Measurements from ENCODE around the gene RHEBL1.

The RHEBL1 gene

DNA sequence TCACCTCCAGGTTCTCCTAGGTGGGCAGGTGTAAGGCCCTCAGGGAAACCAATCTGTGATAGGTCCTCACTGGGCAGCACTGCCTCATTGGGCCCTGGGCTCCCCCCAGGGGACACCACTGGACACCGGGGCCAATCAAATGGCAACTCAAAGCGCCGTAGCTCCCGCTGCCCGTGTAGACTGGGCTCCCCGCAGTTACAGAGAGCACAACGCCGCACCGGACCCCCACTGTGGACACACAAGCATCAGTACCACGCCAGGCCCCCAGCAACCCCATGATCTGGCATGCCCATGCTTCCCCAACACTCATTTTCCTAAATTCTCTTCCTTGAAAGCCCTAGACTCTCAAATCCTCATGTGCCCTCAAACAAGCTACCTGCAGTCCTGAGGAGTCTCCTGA lies 15.3 kb downstream of the RHEBL1 start:
- no peak overlapping the region for H3K9ac ChIP-seq (ENCODE audit: low read depth, low read length)
- H3K36me3 ChIP-seq (ENCODE audit: insufficient read depth, low read length): peaks cover 11% of the 10 kb centered on the region
- H3K9me3 ChIP-seq (ENCODE audit: control insufficient read depth, insufficient read depth, low read length): no peaks in the 10 kb centered on the region
- H3K4me1 ChIP-seq (ENCODE audit: insufficient read depth, low read length): peaks cover 30% of the 10 kb centered on the region

DNA sequence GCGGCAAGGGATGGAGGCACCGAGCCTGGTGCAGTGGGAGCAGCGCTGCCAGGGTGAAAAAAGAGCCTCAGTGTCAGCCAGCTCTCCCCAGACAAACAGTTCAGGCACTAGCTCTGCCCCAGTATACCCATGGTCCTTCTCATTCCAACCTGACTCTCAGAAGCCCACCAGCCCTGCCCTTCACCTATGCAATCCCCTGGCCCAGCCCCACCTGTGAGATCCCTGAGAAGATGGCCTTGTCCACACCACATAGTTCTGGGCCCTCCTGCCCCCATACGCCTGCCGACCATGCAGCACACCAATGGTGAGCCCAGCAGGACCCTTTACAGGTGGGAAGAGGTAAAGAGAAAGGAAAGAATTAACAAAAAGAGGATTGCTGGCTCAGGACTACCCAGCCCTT lies 15.7 kb downstream of the RHEBL1 start:
- H3K36me3 ChIP-seq (ENCODE audit: insufficient read depth, low read length): peaks cover 14% of the 10 kb centered on the region
- peaks cover 30% of the 10 kb centered on the region for H3K4me1 ChIP-seq (ENCODE audit: insufficient read depth, low read length)
- no peak overlapping the region for H3K9ac ChIP-seq (ENCODE audit: low read depth, low read length)
- no peaks in the 10 kb centered on the region for H3K9me3 ChIP-seq (ENCODE audit: control insufficient read depth, insufficient read depth, low read length)

DNA sequence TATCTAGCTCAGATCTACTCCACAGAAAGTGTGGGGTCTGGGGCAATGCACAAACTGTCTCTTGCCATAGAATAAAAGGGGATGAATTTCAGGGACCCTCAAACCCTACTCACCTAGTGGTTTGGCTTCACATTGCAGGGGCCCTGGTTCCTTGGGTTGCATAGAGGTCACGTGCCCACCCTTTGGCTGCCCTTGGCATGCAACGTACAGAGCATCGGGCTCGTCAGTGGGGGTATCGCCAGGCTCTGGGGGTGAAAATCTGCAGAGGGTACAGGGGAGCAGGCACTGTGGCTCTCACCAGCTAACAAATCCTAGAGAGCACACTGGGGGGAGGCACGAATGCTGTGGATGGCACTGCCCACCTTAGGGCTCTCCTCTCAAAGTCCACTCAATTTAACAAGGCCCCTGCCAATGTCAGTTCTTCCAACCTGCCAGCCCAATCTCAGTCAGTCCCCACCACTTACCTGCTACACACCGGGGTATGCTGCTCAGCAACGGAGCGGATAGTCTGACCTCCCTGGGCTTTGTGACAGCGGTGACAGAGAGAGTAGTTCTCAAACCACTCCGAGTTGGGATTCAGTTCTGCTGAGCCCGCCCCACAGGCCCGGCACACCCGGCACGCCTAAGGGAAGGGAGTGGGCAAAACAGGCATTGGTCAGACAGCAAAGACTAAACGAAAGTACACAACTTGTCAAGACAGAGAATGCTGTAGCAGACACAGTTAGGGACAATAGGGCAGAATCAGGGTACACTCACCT lies 17.1 kb downstream of the RHEBL1 start:
- Histone ChIP-seq H3K36me3 (ENCODE audit: insufficient read depth, low read length) (peaks cover 29% of the 10 kb centered on the region), H3K4me1 (ENCODE audit: insufficient read depth, low read length) (peaks cover 19% of the 10 kb centered on the region), H3K9me3 (ENCODE audit: control insufficient read depth, insufficient read depth, low read length) (no peaks in the 10 kb centered on the region), H3K9ac (ENCODE audit: low read depth, low read length) (no peak overlapping the region)

DNA sequence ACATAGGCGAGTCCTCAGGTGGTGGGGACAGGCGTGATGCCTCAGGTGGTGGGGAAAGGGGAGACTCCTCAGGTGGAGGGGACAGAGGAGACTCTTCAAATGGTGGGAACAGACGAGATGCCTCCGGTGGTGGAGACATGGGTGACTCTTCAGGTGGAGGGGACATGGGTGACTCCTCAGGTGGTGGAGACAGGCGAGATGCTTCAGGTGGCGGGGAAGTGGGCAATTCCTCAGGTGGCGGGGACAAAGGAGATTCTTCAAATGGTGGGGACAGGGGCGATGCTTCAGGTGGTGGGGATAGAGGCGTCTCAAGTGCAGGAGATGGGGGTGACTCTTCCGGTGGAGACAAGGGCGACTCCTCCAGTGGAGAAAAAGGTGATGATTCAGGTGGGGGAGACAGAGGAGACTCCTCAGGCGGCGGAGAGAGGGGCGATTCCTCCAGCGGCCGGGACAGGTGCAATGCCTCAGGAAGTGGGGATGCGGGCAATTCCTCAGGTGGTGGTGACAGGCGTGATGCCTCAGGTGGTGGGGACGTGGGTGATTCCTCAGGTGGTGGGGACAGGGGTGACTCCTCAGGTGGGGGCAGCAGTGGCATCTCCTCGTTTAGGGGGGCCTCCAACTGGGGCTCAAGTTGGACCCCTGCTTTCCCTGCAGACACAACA lies 17.9 kb downstream of the RHEBL1 start:
- Histone ChIP-seq H3K9ac (ENCODE audit: low read depth, low read length) (no peak overlapping the region), H3K4me1 (ENCODE audit: insufficient read depth, low read length) (peaks cover 12% of the 10 kb centered on the region), H3K9me3 (ENCODE audit: control insufficient read depth, insufficient read depth, low read length) (no peaks in the 10 kb centered on the region), H3K36me3 (ENCODE audit: insufficient read depth, low read length) (peaks cover 30% of the 10 kb centered on the region)

DNA sequence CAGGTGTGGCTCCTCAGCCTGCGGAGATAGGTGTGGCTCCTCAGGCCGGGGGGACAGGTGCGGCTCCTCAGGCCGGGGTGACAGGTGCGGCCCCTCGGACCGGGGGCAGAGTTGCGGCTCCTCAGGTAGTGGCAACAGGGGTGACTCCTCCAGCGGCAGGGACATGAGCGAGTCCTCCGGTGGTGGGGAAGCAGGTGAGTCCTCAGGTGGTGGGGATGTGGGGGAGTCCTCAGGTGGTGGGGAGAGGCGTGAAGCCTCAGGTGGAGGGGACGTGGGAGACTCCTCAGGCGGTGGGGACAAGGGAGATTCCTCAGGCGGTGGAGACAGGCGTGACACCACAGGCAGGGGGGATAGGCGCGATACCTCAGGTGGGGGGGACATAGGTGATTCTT lies 18.4 kb downstream of the RHEBL1 start:
- Histone ChIP-seq H3K9ac (ENCODE audit: low read depth, low read length) (no peak overlapping the region), H3K4me1 (ENCODE audit: insufficient read depth, low read length) (peaks cover 7% of the 10 kb centered on the region), H3K9me3 (ENCODE audit: control insufficient read depth, insufficient read depth, low read length) (no peaks in the 10 kb centered on the region), H3K36me3 (ENCODE audit: insufficient read depth, low read length) (peaks cover 30% of the 10 kb centered on the region)

DNA sequence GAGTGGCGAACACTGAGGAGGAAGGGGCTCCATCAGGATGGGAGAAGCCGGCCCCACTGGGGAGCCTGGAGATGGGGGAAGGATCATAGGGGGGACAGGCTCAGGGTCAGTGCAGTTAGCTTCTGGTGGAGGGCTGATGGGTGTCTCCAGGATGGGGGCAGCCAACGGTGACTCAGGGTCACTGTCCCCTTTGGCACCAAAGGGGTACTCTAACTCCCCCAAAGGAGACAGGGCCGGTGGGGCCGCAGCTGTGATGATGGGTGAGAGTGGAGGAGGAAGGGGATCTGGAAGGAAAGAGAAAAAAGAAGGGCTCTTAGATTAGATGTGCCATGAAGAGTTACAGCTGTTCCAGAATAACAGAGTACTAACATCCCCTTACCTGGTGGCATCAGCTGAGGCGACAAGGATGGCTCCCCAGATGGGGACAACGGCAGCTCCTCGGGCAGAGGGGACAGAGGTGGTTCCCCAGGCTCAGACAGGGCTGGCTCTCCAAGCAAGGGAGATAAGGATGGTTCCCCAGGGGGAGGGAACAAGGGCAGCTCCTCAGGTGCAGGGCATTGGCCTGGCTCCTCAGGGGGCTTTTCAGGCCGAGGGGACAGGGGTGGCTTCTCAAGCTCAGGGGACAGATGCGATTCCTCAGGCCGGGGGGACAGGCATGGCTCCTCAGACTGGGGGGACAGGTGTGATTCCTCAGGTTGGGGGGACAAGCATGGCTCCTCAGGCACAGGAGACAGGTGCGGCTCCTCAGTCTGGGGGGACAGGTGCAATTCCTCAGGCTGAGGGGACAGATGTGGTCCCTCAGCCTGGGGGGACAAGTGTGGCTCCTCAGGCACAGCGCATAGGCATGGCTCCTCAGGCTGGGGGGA lies 19.0 kb downstream of the RHEBL1 start:
- H3K4me1 ChIP-seq (ENCODE audit: insufficient read depth, low read length): 0 out of 2 replicates have a peak, but pooled peaks cover 2% of the 10 kb centered on the region
- no peak overlapping the region for H3K9ac ChIP-seq (ENCODE audit: low read depth, low read length)
- H3K36me3 ChIP-seq (ENCODE audit: insufficient read depth, low read length): peaks cover 35% of the 10 kb centered on the region
- H3K9me3 ChIP-seq (ENCODE audit: control insufficient read depth, insufficient read depth, low read length): no peaks in the 10 kb centered on the region

DNA sequence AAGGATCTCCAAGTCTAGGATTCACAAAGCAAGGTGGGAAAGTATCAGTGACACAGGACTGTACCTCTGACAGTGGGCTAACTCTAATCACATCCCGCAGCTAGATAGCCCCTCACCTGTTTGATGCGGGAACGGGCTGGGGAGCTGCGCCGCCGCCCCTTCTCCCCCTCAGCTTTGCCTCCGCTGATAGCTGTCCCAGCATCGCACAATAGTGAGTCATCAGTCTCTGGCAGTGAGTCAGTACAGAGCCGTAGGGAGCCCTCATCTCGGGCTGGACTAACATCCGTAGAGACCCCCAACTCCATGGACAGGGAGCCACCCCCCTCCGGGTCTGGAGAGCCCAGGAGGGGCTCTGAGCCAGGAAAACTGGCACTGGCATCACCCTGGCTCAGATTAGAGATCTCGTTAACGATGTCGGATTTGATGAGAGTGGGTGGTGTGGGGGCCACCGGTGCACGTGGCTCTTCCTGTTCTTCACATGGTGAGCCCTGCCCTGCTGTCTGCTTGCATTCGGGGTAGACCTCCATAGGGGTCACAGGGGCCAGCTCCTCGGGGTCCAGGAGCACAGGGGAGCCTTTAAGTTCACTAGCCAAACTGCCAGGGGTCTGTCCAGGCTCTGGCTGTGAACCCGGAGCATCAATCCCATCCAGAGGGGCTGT lies 20.1 kb downstream of the RHEBL1 start:
- Histone ChIP-seq H3K9ac (ENCODE audit: low read depth, low read length) (no peak overlapping the region), H3K4me1 (ENCODE audit: insufficient read depth, low read length) (no peaks in the 10 kb centered on the region), H3K9me3 (ENCODE audit: control insufficient read depth, insufficient read depth, low read length) (no peaks in the 10 kb centered on the region), H3K36me3 (ENCODE audit: insufficient read depth, low read length) (peaks cover 35% of the 10 kb centered on the region)

DNA sequence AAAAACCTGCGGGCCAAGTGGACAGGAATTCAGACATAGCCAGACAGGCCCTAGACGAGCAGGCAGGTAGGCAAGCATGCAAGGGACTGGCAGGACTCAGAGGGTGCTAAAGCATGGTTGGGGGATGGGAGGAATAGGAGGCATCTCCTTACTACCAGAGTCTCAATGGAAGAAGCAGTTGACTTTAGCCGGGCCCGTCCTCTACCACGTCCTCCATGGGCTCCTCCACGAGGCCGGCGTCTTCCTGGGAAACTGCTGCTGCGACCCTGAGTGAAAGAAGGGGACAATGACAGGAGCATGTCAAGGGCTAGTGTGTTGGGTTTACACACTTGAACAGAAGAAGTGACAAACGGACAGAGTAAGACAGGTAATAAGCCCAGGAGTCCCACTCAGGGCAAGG lies 20.8 kb downstream of the RHEBL1 start:
- Histone ChIP-seq H3K36me3 (ENCODE audit: insufficient read depth, low read length) (peaks cover 35% of the 10 kb centered on the region), H3K4me1 (ENCODE audit: insufficient read depth, low read length) (no peaks in the 10 kb centered on the region), H3K9me3 (ENCODE audit: control insufficient read depth, insufficient read depth, low read length) (no peaks in the 10 kb centered on the region), H3K9ac (ENCODE audit: low read depth, low read length) (no peak overlapping the region)

DNA sequence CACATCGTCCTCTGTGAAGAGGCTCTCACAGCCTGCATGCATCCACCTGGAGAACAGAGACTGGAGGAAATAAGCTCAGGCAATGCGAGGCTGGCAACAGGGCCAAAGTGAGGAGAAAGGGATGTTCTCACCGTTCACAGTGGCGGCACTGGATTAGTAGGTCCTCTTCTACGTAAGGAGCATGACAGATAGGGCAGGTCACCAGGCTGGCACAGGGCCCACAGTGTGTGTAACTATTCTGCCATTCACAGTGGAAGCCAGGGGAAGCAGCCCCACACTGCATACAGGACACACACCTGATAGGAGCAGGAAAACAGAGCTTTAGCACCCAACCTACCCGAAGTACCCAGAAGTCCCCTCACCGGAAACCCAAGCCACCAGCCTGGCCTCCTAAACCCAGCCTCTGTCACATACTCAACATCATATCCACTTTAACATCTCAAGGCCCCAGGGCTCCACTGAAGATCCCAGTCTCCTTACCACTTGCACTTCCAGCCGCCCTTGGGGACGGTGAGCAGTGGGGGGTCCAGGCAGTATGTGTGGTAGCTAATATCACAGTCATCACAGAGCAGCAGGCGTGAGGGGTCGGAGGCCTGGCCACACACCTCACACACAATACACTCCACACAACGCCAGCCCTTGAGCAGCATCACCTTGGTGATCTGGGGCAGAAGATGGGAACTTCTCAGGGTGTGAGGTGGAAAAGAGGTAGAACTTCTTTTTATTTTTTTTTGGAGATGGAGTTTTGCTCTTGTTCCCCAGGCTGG lies 23.5 kb downstream of the RHEBL1 start:
- Histone ChIP-seq H3K9ac (ENCODE audit: low read depth, low read length) (no peak overlapping the region), H3K4me1 (ENCODE audit: insufficient read depth, low read length) (no peaks in the 10 kb centered on the region), H3K9me3 (ENCODE audit: control insufficient read depth, insufficient read depth, low read length) (no peaks in the 10 kb centered on the region), H3K36me3 (ENCODE audit: insufficient read depth, low read length) (peaks cover 46% of the 10 kb centered on the region)

DNA sequence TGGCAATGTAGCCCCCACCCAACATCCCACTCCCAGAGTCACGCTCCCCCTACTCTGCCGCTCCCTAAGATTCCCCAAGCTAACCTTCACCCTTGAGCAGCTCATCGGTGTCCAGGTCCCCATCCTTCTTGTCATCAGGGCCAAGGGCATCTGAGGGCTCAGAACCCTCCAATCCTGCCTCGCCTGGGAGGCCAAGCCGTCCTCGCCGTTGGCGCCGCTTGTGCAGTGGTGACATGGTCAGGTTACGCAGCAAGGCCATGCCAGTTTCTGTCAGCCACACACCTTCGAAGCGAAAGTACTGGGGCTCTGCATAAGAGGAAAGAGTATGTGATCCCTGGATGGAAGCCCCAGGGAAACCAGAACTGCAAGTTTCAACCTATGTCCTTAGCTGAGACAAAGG lies 25.1 kb downstream of the RHEBL1 start:
- Histone ChIP-seq H3K9me3 (ENCODE audit: control insufficient read depth, insufficient read depth, low read length) (no peaks in the 10 kb centered on the region), H3K36me3 (ENCODE audit: insufficient read depth, low read length) (peaks cover 40% of the 10 kb centered on the region), H3K9ac (ENCODE audit: low read depth, low read length) (no peak overlapping the region), H3K4me1 (ENCODE audit: insufficient read depth, low read length) (no peaks in the 10 kb centered on the region)

DNA sequence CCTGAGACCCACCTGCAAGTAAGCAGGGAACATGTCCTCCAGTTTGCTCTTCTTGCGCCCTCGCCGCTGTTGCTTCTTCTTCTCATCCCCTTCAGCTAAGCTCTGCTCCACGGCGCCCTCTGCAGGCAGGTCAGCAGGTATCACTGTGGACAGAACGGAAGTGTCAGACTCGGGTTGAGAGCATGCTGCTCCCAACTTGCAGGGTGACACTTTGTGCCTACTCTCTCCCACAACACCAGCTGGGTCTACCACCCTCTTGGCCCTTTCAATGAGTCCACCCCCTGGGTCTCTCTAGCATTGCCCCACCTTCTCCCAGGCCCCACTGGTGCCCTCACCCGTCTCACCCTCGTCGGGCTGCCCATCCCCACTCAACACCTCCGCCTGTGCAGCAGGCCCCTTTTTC lies 25.9 kb downstream of the RHEBL1 start:
- H3K9ac ChIP-seq (ENCODE audit: low read depth, low read length): no peak overlapping the region
- no peaks in the 10 kb centered on the region for H3K4me1 ChIP-seq (ENCODE audit: insufficient read depth, low read length)
- peaks cover 36% of the 10 kb centered on the region for H3K36me3 ChIP-seq (ENCODE audit: insufficient read depth, low read length)
- H3K9me3 ChIP-seq (ENCODE audit: control insufficient read depth, insufficient read depth, low read length): no peaks in the 10 kb centered on the region

DNA sequence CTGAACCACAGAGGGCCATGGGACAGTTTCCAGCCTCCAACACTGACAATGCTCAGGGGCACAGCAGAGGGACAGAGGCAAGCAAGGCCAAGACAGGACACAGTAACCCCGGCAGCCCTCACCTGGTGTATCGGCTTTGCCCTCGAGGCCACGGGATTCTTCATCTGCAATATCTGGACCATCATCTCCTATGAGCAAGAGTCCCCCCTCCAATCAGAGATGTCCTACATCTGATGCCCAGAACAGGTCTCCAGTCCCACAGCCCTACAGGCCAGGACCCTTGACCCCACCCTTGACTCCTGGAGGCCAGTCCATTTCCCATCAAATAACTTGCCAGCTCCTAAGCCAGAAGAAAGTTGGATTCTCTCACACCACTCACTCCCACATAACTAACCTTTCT lies 26.5 kb downstream of the RHEBL1 start:
- Histone ChIP-seq H3K36me3 (ENCODE audit: insufficient read depth, low read length) (peaks cover 33% of the 10 kb centered on the region), H3K9ac (ENCODE audit: low read depth, low read length) (no peak overlapping the region), H3K4me1 (ENCODE audit: insufficient read depth, low read length) (no peaks in the 10 kb centered on the region), H3K9me3 (ENCODE audit: control insufficient read depth, insufficient read depth, low read length) (no peaks in the 10 kb centered on the region)

DNA sequence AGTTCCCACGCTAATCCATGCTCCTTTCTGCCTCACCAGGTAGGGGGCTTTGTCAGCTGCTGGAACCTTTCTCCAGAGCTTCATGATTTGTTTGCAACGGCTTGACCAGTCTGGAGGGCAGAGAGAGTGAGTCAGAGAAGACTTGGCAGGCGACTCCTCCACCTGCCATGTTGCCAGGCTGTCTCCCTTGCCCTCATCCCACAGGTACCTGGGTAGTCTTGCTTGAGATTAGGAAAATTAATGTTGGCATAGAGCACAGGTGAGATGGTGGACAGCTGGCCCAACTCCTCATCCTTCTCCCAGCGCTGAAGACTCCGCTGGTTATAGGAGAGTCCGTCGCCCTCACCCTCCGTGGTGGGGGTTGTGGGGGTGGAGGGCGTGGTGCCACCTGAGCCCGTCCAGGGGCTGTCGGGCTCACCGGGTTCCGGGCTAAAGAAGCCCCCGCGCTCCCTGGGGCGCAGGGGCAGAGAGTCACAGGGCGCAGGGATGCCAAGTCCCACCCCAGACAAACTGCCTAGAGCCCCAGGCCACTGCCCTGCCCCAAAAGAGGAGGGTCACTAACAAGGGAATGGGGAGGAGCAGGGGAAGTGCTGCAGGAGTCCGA lies 27.8 kb downstream of the RHEBL1 start:
- H3K9me3 ChIP-seq (ENCODE audit: control insufficient read depth, insufficient read depth, low read length): no peaks in the 10 kb centered on the region
- H3K4me1 ChIP-seq (ENCODE audit: insufficient read depth, low read length): no peaks in the 10 kb centered on the region
- no peak overlapping the region for H3K9ac ChIP-seq (ENCODE audit: low read depth, low read length)
- H3K36me3 ChIP-seq (ENCODE audit: insufficient read depth, low read length): peaks cover 26% of the 10 kb centered on the region

All from ES-I3 (cell line).